ENCODE results near the gene WNT10A.

Gene WNT10A

DNA sequence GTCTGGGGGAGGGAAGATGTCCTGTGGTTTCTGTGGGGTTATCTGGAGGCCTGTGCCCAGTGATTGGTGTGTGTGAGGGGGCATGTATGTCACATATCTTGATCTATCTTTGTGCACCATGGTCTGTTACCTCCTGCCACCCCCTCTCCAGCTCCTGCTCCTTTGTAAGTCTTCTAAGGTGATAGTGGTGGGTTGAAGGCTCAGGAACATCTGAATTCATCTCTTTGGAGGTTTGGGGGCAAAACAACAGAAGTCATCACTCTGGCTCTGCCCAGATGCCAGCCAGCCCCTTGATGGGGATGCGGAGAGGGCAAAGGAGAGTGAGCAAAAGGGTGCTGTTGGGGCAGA is 23.8 kb upstream of the WNT10A start:
- DNase-seq (ENCODE audit: extremely low spot score): no peak
- CTCF ChIA-PET: interaction anchor here (1.6 to 3.4 kb wide), 2 partner anchors 19 to 125 kb away, joined by 3 to 15 read pairs; no protein-coding TSS in a partner anchor
- POLR2A ChIA-PET: no interaction called here
- TF ChIP-seq, protein P1, sequence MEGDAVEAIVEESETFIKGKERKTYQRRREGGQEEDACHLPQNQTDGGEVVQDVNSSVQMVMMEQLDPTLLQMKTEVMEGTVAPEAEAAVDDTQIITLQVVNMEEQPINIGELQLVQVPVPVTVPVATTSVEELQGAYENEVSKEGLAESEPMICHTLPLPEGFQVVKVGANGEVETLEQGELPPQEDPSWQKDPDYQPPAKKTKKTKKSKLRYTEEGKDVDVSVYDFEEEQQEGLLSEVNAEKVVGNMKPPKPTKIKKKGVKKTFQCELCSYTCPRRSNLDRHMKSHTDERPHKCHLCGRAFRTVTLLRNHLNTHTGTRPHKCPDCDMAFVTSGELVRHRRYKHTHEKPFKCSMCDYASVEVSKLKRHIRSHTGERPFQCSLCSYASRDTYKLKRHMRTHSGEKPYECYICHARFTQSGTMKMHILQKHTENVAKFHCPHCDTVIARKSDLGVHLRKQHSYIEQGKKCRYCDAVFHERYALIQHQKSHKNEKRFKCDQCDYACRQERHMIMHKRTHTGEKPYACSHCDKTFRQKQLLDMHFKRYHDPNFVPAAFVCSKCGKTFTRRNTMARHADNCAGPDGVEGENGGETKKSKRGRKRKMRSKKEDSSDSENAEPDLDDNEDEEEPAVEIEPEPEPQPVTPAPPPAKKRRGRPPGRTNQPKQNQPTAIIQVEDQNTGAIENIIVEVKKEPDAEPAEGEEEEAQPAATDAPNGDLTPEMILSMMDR (IDR thresholded peaks at IDR 0.05; ENCODE audit: control extremely low read depth, extremely low read depth, low read depth, missing control alignments): no peak

DNA sequence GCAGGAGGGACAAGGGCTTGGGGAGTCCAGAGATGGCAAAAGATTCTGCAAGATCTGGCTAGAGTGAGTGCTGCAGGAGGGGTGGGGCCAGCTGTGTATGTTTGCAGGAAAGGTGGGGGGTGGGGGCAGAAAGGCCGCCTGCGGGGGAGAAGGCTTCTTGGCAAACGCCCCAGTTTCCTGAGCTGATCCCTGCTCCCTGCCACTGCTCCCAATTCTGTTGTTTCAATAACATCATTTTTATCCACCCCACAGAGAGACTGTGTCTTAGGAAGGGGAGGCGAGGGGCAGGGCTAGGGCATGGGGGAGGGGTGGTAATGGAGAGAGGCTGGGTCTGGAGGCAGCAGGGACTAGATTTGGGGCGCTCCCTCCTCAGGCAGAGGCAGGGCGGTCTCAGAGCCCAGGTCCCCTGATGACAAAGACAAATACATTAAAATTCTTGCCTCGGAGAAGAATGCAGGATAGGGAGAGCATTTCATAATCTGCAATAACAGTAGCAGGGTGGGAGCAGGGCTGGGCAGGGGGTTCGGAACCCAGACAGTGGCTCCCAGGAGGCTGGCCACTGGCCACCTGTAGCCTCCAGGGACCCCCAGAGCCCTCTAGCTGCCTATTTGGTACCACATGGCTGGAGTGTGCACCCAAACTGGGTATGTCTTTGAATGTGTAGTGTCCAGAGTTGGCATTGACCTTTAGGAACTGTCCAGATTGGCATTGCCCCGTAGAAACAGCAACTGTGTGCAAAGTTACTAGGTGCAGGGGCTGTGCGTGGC is 23.1 kb upstream of the WNT10A start:
- TF ChIP-seq, protein P1 (IDR thresholded peaks at IDR 0.05; ENCODE audit: control extremely low read depth, extremely low read depth, low read depth, missing control alignments): no peak
- no peak for DNase-seq (ENCODE audit: extremely low spot score)
- ChIA-PET CTCF (interaction anchor here (1.2 to 3.4 kb wide), 5 partner anchors 10 to 178 kb away, joined by 3 to 15 read pairs (median 3); no protein-coding TSS in a partner anchor), POLR2A (no interaction called here)

DNA sequence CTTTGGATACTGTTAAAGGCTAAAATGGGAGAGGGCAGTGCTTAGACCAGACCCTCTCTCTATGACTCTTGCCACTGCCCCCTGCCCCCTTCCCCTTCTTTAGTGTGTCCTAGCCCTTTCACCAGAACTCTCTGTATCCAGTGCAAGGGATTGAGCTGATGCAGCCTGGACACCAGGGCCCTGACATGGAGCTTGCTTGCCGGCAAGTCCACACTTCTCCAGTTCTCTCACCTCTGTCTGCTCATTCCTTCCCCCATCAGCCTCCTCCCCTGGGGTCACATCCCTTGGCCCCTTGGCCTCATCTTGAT is 22.6 kb upstream of the WNT10A start:
- CTCF ChIA-PET: interaction anchor here (1.2 to 3.4 kb wide), 6 partner anchors 11 to 179 kb away, joined by 3 to 15 read pairs (median 3); no protein-coding TSS in a partner anchor
- DNase-seq (ENCODE audit: extremely low spot score): no peak
- TF ChIP-seq, protein P1 (IDR thresholded peaks at IDR 0.05; ENCODE audit: control extremely low read depth, extremely low read depth, low read depth, missing control alignments): no peak
- POLR2A ChIA-PET: no interaction called here

DNA sequence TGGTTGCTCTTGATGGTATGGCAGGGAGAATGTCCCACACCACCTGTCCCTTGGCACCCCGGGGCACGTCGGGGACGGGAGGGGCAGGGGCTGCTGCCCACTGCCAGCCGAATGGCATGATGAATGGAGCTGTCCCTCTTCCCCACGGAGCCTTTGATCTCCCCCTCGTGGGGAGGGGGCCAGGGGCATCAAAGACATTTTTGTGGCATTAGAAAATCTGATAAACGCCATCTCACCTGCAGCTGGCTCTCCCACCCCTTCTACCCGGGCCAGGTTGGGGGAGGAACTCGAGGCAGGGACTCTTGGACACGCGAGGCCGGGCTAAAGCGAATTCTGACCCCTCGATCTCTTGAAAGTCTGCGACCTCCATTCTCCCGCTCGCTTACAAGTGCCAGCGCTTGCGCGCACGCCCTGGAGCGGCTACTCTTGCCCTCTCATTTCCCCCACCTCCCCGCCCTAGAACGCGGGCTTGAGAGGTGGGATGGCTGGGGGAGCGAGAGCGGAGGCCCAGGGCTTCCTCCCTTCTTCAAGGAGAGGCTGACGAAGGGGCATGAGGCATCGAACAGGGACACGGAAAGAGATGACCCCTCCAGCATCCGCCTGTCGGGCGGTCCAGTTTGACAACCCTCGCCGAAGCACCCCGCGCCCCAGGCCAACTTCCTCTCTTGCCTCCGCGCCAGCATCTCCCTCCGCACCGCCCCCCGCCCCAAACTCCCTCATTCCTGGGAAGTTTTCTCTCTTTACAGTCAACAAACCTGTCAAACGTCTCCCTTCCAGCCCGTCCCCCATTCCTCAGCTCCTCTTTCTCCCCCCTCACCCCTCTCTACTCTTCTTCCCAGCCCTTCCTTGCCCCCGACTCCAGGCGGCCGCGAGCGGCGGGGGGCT is 21.7 kb upstream of the WNT10A start:
- TF ChIP-seq, protein P1 (IDR thresholded peaks at IDR 0.05; ENCODE audit: control extremely low read depth, extremely low read depth, low read depth, missing control alignments): no peak
- DNase-seq (ENCODE audit: extremely low spot score): no peak
- ChIA-PET CTCF (interaction anchor here (1.2 to 3.4 kb wide), 7 partner anchors 10 to 179 kb away, joined by 3 to 15 read pairs (median 3); no protein-coding TSS in a partner anchor), POLR2A (no interaction called here)

DNA sequence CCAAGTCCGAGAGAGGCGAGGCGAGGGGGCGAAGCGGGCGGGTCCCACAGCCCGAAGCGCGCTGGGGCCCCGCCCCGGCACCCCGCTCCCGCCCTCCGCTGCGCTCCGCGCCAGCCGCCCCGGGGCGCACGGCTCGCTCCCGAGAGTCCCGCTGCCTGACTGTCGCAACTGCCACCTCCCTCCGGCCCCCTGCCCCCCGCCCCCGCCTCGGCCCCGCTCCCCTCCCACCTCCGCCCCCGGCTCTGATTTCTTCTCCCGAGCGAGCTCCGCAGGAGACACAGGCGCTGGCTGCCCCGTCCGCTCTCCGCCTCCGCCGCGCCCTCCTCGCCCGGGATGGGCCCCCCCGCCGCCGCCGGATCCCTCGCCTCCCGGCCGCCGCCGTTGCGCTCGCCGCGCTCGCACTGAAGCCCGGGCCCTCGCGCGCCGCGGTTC is 21.1 kb upstream of the WNT10A start, which contains the start of gene WNT6:
Gene WNT6 (plus strand): TSS at position 250 of the 432 bp plus-strand sequence. CDS start 233 bp downstream, outside the sequence.
- no peak for DNase-seq (ENCODE audit: extremely low spot score)
- ChIA-PET POLR2A (no interaction called here), CTCF (interaction anchor here (1.3 to 3.4 kb wide), 4 partner anchors 12 to 120 kb away, joined by 3 to 15 read pairs (median 8); no protein-coding TSS in a partner anchor)
- TF ChIP-seq, protein P1 (IDR thresholded peaks at IDR 0.05; ENCODE audit: control extremely low read depth, extremely low read depth, low read depth, missing control alignments): no peak

All from GM10248 (cell line).